MM.1S (cell line): Measurements from ENCODE around the gene TRIM14.

Experiments
- DNase-seq: peaks from one replicate; pipeline ENCODE4 v3.0.0-alpha.2; 2015
- H2AFZ ChIP-seq: fragments of 300-600 bp; sonication (generic); 2 replicates; pipeline ENCODE4 v1.6.0; 2016; ENCODE audit warnings: antibody characterized with exemption, low read length
- H3F3A ChIP-seq: fragments of 300-600 bp; sonication (generic); 2 replicates; pipeline ENCODE4 v1.6.1; 2016; ENCODE audit warnings: mild to moderate bottlenecking, antibody characterized with exemption, low read length, moderate library complexity, mixed read lengths; ENCODE audit not compliant: insufficient read depth
- H3K27ac ChIP-seq: fragments of 300-600 bp; sonication (generic); 2 replicates; pipeline ENCODE4 v1.5.1; 2016; ENCODE audit warnings: mild to moderate bottlenecking, low read length
- H3K27me3 ChIP-seq: fragments of 300-600 bp; sonication (generic); replicated peaks from 2 replicates; pipeline ENCODE4 v1.6.0; 2016; ENCODE audit warnings: low read length; ENCODE audit not compliant: insufficient read depth
- H3K36me3 ChIP-seq: fragments of 300-600 bp; sonication (generic); replicated peaks from 2 replicates; pipeline ENCODE4 v1.6.1; 2016; ENCODE audit warnings: mild to moderate bottlenecking, low read length, mixed read lengths; ENCODE audit not compliant: insufficient read depth
- H3K4me1 ChIP-seq: fragments of 300-600 bp; sonication (generic); 2 replicates; pipeline ENCODE4 v1.6.1; 2016; ENCODE audit warnings: low read length, mixed read lengths
- H3K4me2 ChIP-seq: fragments of 300-600 bp; sonication (generic); 2 replicates; pipeline ENCODE4 v1.6.0; 2016; ENCODE audit warnings: low read depth, low read length
- H3K4me3 ChIP-seq: fragments of 300-600 bp; sonication (generic); 2 replicates; pipeline ENCODE4 v1.5.1; 2016; ENCODE audit warnings: low read length, mixed read lengths
- H3K79me2 ChIP-seq: fragments of 300-600 bp; sonication (generic); 2 replicates; pipeline ENCODE4 v1.6.1; 2016; ENCODE audit warnings: mixed run types, low read length, mixed read lengths
- H3K9ac ChIP-seq: fragments of 300-600 bp; sonication (generic); 2 replicates; pipeline ENCODE4 v1.6.1; 2016; ENCODE audit warnings: low read length, mixed read lengths
- H3K9me2 ChIP-seq: fragments of 300-600 bp; sonication (generic); replicated peaks from 2 replicates; pipeline ENCODE4 v1.6.1; 2016; ENCODE audit warnings: mild to moderate bottlenecking, low read length, mixed read lengths; ENCODE audit not compliant: insufficient read depth
- H3K9me3 ChIP-seq: fragments of 300-600 bp; sonication (generic); replicated peaks from 2 replicates; pipeline ENCODE4 v1.6.1; 2016; ENCODE audit warnings: mild to moderate bottlenecking, low read length, mixed read lengths; ENCODE audit not compliant: insufficient read depth
- H4K20me1 ChIP-seq: fragments of 300-600 bp; sonication (generic); 2 replicates; pipeline ENCODE4 v1.6.1; 2016; ENCODE audit warnings: mild to moderate bottlenecking, low read length, moderate library complexity, mixed read lengths; ENCODE audit not compliant: insufficient read depth
- EZH2 ChIP-seq: fragments of 300-600 bp; sonication (generic); optimal IDR thresholded peaks from 2 replicates; pipeline ENCODE3; 2017; ENCODE audit warnings: low read depth, mild to moderate bottlenecking, antibody characterized with exemption, low read length, mixed read lengths
- EZH2phosphoT487 ChIP-seq: fragments of 300-600 bp; sonication (generic); IDR thresholded peaks from 2 replicates; pipeline ENCODE4 v1.6.1; 2018; ENCODE audit warnings: antibody characterized with exemption, low read length
- TF ChIP-seq, protein P1 (sequence below): fragments of 300-600 bp; sonication (generic); IDR thresholded peaks from 2 replicates; pipeline ENCODE4 v1.5.1; 2016; ENCODE audit warnings: antibody characterized with exemption, low read length, mixed read lengths

TRIM14 gene

DNA sequence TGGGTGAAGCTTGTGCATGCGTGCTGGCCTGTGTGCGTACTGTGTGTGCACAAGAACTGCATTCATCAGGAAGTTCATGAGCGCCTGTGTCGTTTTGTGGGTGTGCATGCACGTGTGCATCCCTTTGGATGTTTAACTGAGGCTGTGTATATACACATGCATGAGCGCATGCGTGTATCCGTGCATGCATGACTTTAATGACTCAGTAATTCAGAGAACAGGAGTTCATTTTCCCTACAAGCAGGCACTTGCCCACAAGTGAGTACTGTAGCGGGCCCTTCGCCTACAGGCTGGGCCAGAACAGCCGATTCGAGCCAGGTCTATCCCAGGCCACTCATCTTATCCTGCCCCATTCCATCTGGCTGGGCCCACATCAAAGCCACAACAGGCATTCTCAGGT, 43.6 kb upstream of the TRIM14 start:
- Histone ChIP-seq H3K4me1 (no peaks in the 10 kb centered on the region), H3K27me3 (no peaks in the 10 kb centered on the region), H3F3A (no peaks in the 10 kb centered on the region), H3K27ac (no peak overlapping the region), H2AFZ (no peak overlapping the region), H3K9me2 (no peaks in the 10 kb centered on the region), H3K4me2 (no peak overlapping the region), H4K20me1 (no peaks in the 10 kb centered on the region), H3K9ac (no peak overlapping the region), H3K4me3 (no peak overlapping the region), H3K79me2 (no peaks in the 10 kb centered on the region), H3K9me3 (no peaks in the 10 kb centered on the region), H3K36me3 (no peaks in the 10 kb centered on the region)
- no peak for DNase-seq
- TF ChIP-seq, protein P1, sequence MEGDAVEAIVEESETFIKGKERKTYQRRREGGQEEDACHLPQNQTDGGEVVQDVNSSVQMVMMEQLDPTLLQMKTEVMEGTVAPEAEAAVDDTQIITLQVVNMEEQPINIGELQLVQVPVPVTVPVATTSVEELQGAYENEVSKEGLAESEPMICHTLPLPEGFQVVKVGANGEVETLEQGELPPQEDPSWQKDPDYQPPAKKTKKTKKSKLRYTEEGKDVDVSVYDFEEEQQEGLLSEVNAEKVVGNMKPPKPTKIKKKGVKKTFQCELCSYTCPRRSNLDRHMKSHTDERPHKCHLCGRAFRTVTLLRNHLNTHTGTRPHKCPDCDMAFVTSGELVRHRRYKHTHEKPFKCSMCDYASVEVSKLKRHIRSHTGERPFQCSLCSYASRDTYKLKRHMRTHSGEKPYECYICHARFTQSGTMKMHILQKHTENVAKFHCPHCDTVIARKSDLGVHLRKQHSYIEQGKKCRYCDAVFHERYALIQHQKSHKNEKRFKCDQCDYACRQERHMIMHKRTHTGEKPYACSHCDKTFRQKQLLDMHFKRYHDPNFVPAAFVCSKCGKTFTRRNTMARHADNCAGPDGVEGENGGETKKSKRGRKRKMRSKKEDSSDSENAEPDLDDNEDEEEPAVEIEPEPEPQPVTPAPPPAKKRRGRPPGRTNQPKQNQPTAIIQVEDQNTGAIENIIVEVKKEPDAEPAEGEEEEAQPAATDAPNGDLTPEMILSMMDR = no peak
- TF ChIP-seq EZH2phosphoT487 (no peak), EZH2 (no peak)

DNA sequence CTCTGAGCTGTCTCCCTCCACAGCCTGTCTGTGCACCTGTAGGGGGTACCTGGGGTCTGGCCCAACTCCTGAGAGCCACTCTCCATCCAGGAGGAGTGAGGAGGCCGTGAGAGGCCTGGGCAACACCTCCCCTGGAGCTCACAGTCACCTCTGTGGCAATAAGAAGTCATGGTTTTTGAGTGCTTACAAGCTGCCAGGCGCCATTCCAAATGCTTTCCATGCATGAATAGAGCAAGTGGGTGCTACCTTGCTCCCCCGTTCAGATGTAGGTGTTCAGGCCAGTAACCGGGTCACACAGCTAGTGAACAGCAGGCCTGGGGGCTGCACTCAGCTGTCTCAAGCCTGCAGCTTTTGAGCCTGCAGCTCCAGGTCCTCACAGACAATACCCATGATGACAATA, 42.8 kb upstream of the TRIM14 start:
- no peak for DNase-seq
- no peak overlapping the region for H3K4me2 ChIP-seq

DNA sequence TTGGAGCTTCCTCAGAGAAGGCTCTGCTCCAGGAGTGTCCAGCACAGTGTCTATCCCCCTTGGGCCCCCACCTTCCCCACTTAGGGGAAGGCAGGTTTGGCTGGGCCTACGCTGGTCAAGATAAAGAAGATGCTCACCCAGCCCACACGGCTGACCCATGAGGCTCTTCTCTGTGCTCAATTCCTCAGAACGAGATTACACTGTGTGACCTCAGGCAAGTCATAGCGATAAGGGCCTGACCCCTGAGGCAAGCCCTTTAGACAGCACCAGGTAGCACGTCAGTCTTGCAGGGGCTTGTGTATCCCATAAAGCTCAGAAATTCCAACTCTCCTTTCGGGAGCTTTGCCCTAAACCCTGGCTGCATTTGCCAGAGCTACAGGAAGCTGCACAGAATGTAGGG, 40.8 kb upstream of the TRIM14 start:
- Histone ChIP-seq H3K27ac (no peak overlapping the region), H3K9me3 (no peaks in the 10 kb centered on the region), H3K4me2 (no peak overlapping the region), H3K9me2 (no peaks in the 10 kb centered on the region), H2AFZ (no peak overlapping the region), H3K27me3 (no peaks in the 10 kb centered on the region), H3K9ac (no peak overlapping the region), H4K20me1 (no peaks in the 10 kb centered on the region), H3K4me3 (no peak overlapping the region), H3K79me2 (no peaks in the 10 kb centered on the region), H3K36me3 (no peaks in the 10 kb centered on the region), H3K4me1 (no peaks in the 10 kb centered on the region), H3F3A (no peaks in the 10 kb centered on the region)
- TF ChIP-seq EZH2phosphoT487 (no peak), EZH2 (no peak)
- TF ChIP-seq, protein P1 = no peak
- DNase-seq = no peak

More for the DNA sequence above, 42.8 kb upstream of the TRIM14 start:
- no peak overlapping the region for H2AFZ ChIP-seq
- no peak overlapping the region for H3K4me3 ChIP-seq
- H3K36me3 ChIP-seq = no peaks in the 10 kb centered on the region
- H3K79me2 ChIP-seq = no peaks in the 10 kb centered on the region
- no peaks in the 10 kb centered on the region for H3F3A ChIP-seq
- TF ChIP-seq, protein P1 = no peak
- TF ChIP-seq EZH2phosphoT487 (no peak), EZH2 (no peak)
- H4K20me1 ChIP-seq = no peaks in the 10 kb centered on the region
- H3K9me2 ChIP-seq = no peaks in the 10 kb centered on the region
- H3K4me1 ChIP-seq = no peaks in the 10 kb centered on the region
- no peaks in the 10 kb centered on the region for H3K27me3 ChIP-seq
- H3K9me3 ChIP-seq = no peaks in the 10 kb centered on the region
- H3K9ac ChIP-seq = no peak overlapping the region
- H3K27ac ChIP-seq = no peak overlapping the region
